HCT116 (cell line): Measurements from ENCODE around the gene NINJ2.
"Not testable (repeated sequence)": the region's sequence is repeated elsewhere in the genome, so short reads cannot be mapped to it uniquely, and the experiment has no call there.

ENCODE experiments used
- CTCF ChIP-seq, 3 experiments: fragments of 200-600 bp in 1 of 3; sonication (generic) in 1 of 3; IDR thresholded peaks in 2 of 3; conservative IDR thresholded peaks in 1 of 3; 2 replicates each; pipeline ENCODE4 v1.5.1; 2012 to 2017; ENCODE audit warnings: low read depth in 2 of 3, low read length in 2 of 3, antibody characterized with exemption in 1 of 3, borderline replicate concordance in 1 of 3, control low read depth in 1 of 3, mild to moderate bottlenecking in 1 of 3, mixed read lengths in 1 of 3, mixed run types in 1 of 3, moderate library complexity in 1 of 3; ENCODE audit not compliant: insufficient read depth in 1 of 3
- EZH2 ChIP-seq: fragments of 200-600 bp; sonication (generic); IDR thresholded peaks from 2 replicates; pipeline ENCODE4 v1.6.1; 2017; ENCODE audit warnings: antibody characterized with exemption, mixed run types
- EZH2phosphoT487 ChIP-seq: fragments of 200-600 bp; IDR thresholded peaks from 2 replicates; pipeline ENCODE4 v1.6.1; 2018; ENCODE audit warnings: antibody characterized with exemption, borderline replicate concordance
- FOSL1 ChIP-seq: IDR thresholded peaks from 2 replicates; pipeline ENCODE4 v1.6.1; 2012; ENCODE audit warnings: low read depth
- POLR2A ChIP-seq: IDR thresholded peaks from 2 replicates; pipeline ENCODE4 v1.7.0; 2011; ENCODE audit warnings: borderline replicate concordance; ENCODE audit not compliant: insufficient read depth, insufficient read length; ENCODE audit errors: extremely low read depth
- POLR2AphosphoS5 ChIP-seq: IDR thresholded peaks from 2 replicates; pipeline ENCODE4 v1.6.1; 2011; ENCODE audit warnings: mild to moderate bottlenecking, low read depth, low read length, moderate library complexity
- REST ChIP-seq: IDR thresholded peaks from 2 replicates; pipeline ENCODE4 v1.6.1; 2012; ENCODE audit warnings: low read depth
- SP1 ChIP-seq: IDR thresholded peaks from 2 replicates; pipeline ENCODE4 v1.6.1; 2012; ENCODE audit warnings: low read depth
- YY1 ChIP-seq: IDR thresholded peaks from 2 replicates; pipeline ENCODE4 v1.6.1; 2011; ENCODE audit warnings: low read length, low read depth, moderate library complexity, mild to moderate bottlenecking; ENCODE audit not compliant: insufficient replicate concordance; ENCODE audit errors: extremely low read depth

- not testable (repeated sequence) for TF ChIP-seq CTCF (IDR thresholded peaks at IDR 0.05 in 2 of 3, conservative IDR thresholded peaks at IDR 0.05 in 1 of 3; ENCODE audit: borderline replicate concordance in 1 of 3, insufficient read depth in 1 of 3, low read depth in 2 of 3, low read length in 2 of 3); EZH2; YY1; POLR2AphosphoS5; EZH2phosphoT487; POLR2A; REST; FOSL1; SP1
Measured at GRCh38 chr12:641321-641720, 21.9 kb downstream of the NINJ2 start.
